ENCODE measurements around the gene MRPL49. TPM values are rescaled to one million over a fixed set of nuclear protein-coding genes. Genes with fewer than 3 reads are reported as not detected.
A peak's percentile ranks its signal among the peaks of the same experiment; 100 is the strongest.

MRPL49 gene
- total and polyA plus RNA-seq, 9 of the 15 experiments (the other 6 are each of a cell fraction or from before 2014, with no cell fraction given), result 74.3 to 132 (median 91.2) TPM

DNA sequence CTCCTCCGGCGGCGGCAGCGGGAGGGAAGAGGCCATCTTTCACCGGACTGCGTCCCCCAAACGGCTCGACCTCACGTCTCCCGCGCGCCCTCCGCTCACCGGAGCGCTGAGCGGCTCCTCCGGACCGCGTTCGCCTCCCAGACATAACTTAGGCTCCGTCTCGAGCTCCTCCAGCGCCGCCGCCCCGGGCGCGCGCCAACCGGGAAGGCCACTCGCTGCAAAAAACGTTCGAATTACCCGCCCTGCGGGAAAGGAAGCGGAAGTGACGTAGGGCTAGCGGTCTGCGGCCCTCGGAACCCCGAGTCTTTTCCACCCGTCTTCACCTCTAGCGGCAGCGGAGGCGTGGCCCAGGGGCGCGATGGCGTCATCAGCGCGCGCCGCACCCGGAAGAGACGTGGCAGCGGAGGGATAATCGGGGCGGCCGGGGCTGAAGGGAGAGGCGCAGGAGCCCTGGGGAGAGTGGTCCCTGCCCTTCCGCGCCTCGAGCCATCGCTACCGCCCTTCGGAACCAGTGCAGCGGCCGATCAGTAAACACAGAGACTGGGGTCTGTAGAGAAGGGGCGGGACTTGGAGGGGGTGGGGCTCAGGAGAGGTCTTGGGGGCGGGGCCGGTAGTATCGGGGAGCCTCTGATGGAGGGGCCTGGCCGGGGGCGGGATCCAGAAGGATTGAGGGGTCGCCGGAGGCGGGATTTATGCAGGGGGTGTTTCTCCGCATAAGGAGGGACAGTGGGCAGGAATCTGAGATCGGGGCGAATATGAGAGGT, 38.1 kb upstream of the MRPL49 start, which contains the start of the genes CDCA5 and ZFPL1 (continued):
- TF ChIP-seq THRAP3 (IDR thresholded peaks at IDR 0.05; ENCODE audit: borderline replicate concordance) (no peak), JUND (IDR thresholded peaks at IDR 0.05; ENCODE audit: borderline replicate concordance, low read depth, low read length) (peak; percentile 87), JUND (tag; IDR thresholded peaks at IDR 0.05; ENCODE audit: borderline replicate concordance, low read depth, low read length) (peak; percentile 54; the same call in 1 of the 3 replicates), YY1 (IDR thresholded peaks at IDR 0.05; ENCODE audit: borderline replicate concordance in 1 of 3, control insufficient read depth in 1 of 3, extremely low read depth in 1 of 3, insufficient read depth in 3 of 3, insufficient read length in 1 of 3, insufficient replicate concordance in 2 of 3, low read depth in 1 of 3, low read length in 2 of 3) (peak in 2 of 3 experiments; percentile 71 to 83), NFXL1 (CRISPR knock-in tag; IDR thresholded peaks at IDR 0.05) (no peak), ZKSCAN8 (CRISPR knock-in tag; IDR thresholded peaks at IDR 0.05) (no peak), CHCHD3 (CRISPR knock-in tag; IDR thresholded peaks at IDR 0.05) (no peak), HMGN3 (IDR thresholded peaks at IDR 0.05; ENCODE audit: borderline replicate concordance, extremely low read depth, insufficient read length, low read depth, low read length) (peak; percentile 89), HLTF (IDR thresholded peaks at IDR 0.05) (no peak), ZFX (CRISPR knock-in tag; IDR thresholded peaks at IDR 0.05) (peak; percentile 83), POLR2H (tag; IDR thresholded peaks at IDR 0.05; ENCODE audit: low read depth) (peak; percentile 78)
- TF ChIP-seq, protein P1, sequence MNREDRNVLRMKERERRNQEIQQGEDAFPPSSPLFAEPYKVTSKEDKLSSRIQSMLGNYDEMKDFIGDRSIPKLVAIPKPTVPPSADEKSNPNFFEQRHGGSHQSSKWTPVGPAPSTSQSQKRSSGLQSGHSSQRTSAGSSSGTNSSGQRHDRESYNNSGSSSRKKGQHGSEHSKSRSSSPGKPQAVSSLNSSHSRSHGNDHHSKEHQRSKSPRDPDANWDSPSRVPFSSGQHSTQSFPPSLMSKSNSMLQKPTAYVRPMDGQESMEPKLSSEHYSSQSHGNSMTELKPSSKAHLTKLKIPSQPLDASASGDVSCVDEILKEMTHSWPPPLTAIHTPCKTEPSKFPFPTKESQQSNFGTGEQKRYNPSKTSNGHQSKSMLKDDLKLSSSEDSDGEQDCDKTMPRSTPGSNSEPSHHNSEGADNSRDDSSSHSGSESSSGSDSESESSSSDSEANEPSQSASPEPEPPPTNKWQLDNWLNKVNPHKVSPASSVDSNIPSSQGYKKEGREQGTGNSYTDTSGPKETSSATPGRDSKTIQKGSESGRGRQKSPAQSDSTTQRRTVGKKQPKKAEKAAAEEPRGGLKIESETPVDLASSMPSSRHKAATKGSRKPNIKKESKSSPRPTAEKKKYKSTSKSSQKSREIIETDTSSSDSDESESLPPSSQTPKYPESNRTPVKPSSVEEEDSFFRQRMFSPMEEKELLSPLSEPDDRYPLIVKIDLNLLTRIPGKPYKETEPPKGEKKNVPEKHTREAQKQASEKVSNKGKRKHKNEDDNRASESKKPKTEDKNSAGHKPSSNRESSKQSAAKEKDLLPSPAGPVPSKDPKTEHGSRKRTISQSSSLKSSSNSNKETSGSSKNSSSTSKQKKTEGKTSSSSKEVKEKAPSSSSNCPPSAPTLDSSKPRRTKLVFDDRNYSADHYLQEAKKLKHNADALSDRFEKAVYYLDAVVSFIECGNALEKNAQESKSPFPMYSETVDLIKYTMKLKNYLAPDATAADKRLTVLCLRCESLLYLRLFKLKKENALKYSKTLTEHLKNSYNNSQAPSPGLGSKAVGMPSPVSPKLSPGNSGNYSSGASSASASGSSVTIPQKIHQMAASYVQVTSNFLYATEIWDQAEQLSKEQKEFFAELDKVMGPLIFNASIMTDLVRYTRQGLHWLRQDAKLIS (CRISPR knock-in tag; IDR thresholded peaks at IDR 0.05), result peak; percentile 70
- TF ChIP-seq, protein P2, sequence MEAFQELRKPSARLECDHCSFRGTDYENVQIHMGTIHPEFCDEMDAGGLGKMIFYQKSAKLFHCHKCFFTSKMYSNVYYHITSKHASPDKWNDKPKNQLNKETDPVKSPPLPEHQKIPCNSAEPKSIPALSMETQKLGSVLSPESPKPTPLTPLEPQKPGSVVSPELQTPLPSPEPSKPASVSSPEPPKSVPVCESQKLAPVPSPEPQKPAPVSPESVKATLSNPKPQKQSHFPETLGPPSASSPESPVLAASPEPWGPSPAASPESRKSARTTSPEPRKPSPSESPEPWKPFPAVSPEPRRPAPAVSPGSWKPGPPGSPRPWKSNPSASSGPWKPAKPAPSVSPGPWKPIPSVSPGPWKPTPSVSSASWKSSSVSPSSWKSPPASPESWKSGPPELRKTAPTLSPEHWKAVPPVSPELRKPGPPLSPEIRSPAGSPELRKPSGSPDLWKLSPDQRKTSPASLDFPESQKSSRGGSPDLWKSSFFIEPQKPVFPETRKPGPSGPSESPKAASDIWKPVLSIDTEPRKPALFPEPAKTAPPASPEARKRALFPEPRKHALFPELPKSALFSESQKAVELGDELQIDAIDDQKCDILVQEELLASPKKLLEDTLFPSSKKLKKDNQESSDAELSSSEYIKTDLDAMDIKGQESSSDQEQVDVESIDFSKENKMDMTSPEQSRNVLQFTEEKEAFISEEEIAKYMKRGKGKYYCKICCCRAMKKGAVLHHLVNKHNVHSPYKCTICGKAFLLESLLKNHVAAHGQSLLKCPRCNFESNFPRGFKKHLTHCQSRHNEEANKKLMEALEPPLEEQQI (IDR thresholded peaks at IDR 0.05), result no peak
- TF ChIP-seq, protein P3, sequence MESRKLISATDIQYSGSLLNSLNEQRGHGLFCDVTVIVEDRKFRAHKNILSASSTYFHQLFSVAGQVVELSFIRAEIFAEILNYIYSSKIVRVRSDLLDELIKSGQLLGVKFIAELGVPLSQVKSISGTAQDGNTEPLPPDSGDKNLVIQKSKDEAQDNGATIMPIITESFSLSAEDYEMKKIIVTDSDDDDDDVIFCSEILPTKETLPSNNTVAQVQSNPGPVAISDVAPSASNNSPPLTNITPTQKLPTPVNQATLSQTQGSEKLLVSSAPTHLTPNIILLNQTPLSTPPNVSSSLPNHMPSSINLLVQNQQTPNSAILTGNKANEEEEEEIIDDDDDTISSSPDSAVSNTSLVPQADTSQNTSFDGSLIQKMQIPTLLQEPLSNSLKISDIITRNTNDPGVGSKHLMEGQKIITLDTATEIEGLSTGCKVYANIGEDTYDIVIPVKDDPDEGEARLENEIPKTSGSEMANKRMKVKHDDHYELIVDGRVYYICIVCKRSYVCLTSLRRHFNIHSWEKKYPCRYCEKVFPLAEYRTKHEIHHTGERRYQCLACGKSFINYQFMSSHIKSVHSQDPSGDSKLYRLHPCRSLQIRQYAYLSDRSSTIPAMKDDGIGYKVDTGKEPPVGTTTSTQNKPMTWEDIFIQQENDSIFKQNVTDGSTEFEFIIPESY (CRISPR knock-in tag; IDR thresholded peaks at IDR 0.05), result peak; percentile 36
